DMS79 treated with DMSO at 0.1 percent for 48 hours (cell line): ENCODE results near the gene IBTK.
"Not testable (repeated sequence)": the region's sequence is repeated elsewhere in the genome, so short reads cannot be mapped to it uniquely, and the experiment has no call there.

Experiments
- DNase-seq: peaks from one replicate; lab custom pipeline; 2025; lab: John Stamatoyannopoulos, UW

Gene IBTK

GRCh38 chr6:82176616-82177015 lies 70.9 kb downstream of the IBTK start:
- no peak for DNase-seq

GRCh38 chr6:82172594-82172993 lies 75.0 kb downstream of the IBTK start:
- DNase-seq, result no peak

- no peak for DNase-seq
Observed at GRCh38 chr6:82169138-82169876, 78.2 kb downstream of the IBTK start.

- DNase-seq, result no peak
Observed at GRCh38 chr6:82166493-82166892, 81.1 kb downstream of the IBTK start.

- DNase-seq, result no peak
Observed at GRCh38 chr6:82160255-82160990, 87.1 kb downstream of the IBTK start.

- DNase-seq, result not testable (repeated sequence)
Observed at GRCh38 chr6:82152786-82153185, 94.8 kb downstream of the IBTK start.

GRCh38 chr6:82151147-82151546 lies 96.4 kb downstream of the IBTK start:
- DNase-seq, result not testable (repeated sequence)

- no peak for DNase-seq
Observed at GRCh38 chr6:82145926-82146452, 101.6 kb downstream of the IBTK start.

- no peak for DNase-seq
Observed at GRCh38 chr6:82144852-82145340, 102.6 kb downstream of the IBTK start.

GRCh38 chr6:82144007-82144851 lies 103.3 kb downstream of the IBTK start:
- no peak for DNase-seq

- DNase-seq, result no peak
Observed at GRCh38 chr6:82143041-82143481, 104.5 kb downstream of the IBTK start.

GRCh38 chr6:82142524-82142923 lies 105.0 kb downstream of the IBTK start:
- no peak for DNase-seq

- no peak for DNase-seq
Observed at GRCh38 chr6:82138075-82138791, 109.3 kb downstream of the IBTK start.

- DNase-seq, result no peak
Observed at GRCh38 chr6:82131441-82131840, 116.1 kb downstream of the IBTK start.

GRCh38 chr6:82129797-82130196 lies 117.7 kb downstream of the IBTK start:
- no peak for DNase-seq

GRCh38 chr6:82128973-82129372 lies 118.6 kb downstream of the IBTK start:
- not testable (repeated sequence) for DNase-seq

GRCh38 chr6:82123632-82124031 lies 123.9 kb downstream of the IBTK start:
- DNase-seq, result no peak
